ENCODE data around the gene RABGEF1. TPM values are rescaled to one million over a fixed set of nuclear protein-coding genes. Genes with fewer than 3 reads are reported as not detected.
"Not testable (repeated sequence)": the region's sequence is repeated elsewhere in the genome, so short reads cannot be mapped to it uniquely, and the experiment has no call there.

The RABGEF1 gene
- total RNA-seq, 5 donors from 2014 or later (not counting 1 experiment from before 2014, with no cell fraction given): 18.2 to 22.6 (median 20.9) TPM

DNA sequence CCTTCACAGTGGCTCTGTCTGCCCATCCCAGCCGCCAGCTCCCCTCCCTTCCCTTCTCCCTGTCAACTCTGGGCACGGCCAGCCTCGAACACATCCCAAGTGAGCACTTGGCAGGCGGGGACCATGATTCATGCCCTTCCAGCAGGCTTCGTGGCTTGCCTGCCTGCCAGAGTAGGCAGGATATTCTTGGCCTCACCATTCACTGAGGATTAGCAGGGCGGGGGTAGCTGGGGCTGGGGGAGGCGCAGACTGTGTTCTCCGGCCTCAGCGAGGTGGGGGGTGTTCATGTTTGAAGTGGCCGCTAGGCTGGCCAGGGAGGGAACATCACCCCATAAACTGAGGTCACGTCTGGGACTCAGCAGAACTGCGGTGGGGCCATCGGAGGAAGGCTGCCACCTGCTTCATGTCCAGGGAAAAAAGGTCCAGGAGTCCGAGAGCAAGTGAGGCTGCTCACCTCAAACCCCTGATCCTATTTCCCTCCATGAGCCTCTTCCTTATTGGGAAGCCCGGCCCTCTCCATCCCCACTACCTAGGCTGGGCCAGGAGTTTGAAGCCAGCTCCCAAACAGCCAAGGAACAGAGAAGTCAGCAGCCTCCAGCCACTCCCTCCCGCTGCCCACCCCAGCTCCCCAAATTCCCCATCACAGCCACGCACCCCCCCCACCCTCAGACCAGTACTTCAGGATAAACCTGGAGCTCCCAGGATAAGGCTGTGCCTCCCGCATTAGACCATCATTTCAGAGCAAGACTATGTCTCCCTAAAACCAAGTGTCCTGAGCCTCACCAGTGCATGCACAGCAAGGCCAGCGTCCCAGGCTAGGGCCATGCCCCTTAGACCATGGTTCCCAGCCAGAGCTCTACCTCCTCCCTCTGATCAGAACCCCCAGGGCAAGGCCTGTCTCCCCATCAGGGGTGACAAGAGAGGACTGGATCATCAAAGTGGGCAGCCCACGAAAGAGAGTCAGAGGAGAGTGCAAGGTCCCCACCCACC lies 42.8 kb upstream of the RABGEF1 start:
- no peaks in the 10 kb centered on the region for H3K27me3 ChIP-seq (replicated peaks in 1 of 2; ENCODE audit: control insufficient read depth in 2 of 2, extremely low read depth in 1 of 2, insufficient read depth in 2 of 2, low read length in 1 of 2)
- H3K36me3 ChIP-seq (ENCODE audit: control insufficient read depth in 2 of 2, extremely low read depth in 1 of 2, insufficient read depth in 1 of 2, low read length in 1 of 2): no peaks in the 10 kb centered on the region
- Mint-ChIP-seq H3K36me3 (peaks cover 6% of the 10 kb centered on the region), H3K9me3 (no peaks in the 10 kb centered on the region), H3K27ac (no peak overlapping the region), H3K27me3 (no peaks in the 10 kb centered on the region), H3K4me1 (no peaks in the 10 kb centered on the region), H3K4me3 (no peak overlapping the region)
- 83% methylated on average over 18 of the region's 20 CpGs for WGBS (ENCODE audit: insufficient coverage)
- ChIA-PET CTCF (no interaction called here), POLR2A (no interaction called here)
- H3K4me3 ChIP-seq (ENCODE audit: control insufficient read depth in 1 of 2, extremely low read depth in 1 of 2, low read length in 1 of 2): no peak overlapping the region
- H3K9me3 ChIP-seq: no peaks in the 10 kb centered on the region
- H3K27ac ChIP-seq (ENCODE audit: low read length): no peak overlapping the region
- DNase-seq: no peak
- peak in 1 of 4 experiments; percentile 9 for ATAC-seq (replicated peaks in 1 of 4)
- no peaks in the 10 kb centered on the region for H3K4me1 ChIP-seq (ENCODE audit: control insufficient read depth in 1 of 2, extremely low read depth in 1 of 2, insufficient read depth in 2 of 2, low read length in 2 of 2)

DNA sequence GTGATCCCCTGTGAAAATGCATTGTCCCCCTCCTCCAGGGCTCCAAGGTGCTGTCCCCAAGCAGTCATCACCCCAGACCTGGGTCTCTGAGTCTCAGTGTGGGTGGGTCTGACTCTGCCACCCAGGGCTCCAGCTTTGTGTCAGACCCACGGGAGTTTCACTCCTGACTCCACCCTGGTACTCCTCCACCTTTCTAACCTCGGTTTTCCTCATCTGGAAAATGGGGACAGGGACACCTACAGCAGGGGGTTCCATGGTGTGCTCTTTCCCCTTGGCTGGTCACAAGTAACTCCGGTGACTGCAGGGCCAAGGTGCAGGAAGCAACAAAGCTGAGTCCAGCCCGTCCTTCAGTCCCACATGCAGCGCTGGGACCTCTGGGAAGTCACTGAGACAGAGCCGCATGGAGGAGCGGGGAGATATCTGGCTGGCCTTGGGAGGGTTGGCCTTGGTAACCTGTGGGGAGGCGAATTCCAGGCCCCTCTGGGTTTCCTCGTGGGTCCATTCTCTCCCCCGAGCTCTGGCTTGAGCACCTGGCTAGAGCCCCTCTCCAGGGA lies 41.8 kb upstream of the RABGEF1 start:
- H3K9me3 ChIP-seq: no peaks in the 10 kb centered on the region
- H3K27me3 Mint-ChIP-seq: no peaks in the 10 kb centered on the region
- H3K36me3 Mint-ChIP-seq: peaks cover 9% of the 10 kb centered on the region
- POLR2A ChIA-PET: interaction anchor here in 1 of 2 donors (0.7 kb wide), 1 partner anchor 59 kb away, joined by 4 read pairs; no protein-coding TSS in a partner anchor
- H3K4me1 ChIP-seq (ENCODE audit: control insufficient read depth in 1 of 2, extremely low read depth in 1 of 2, insufficient read depth in 2 of 2, low read length in 2 of 2): no peaks in the 10 kb centered on the region
- ATAC-seq (replicated peaks in 1 of 4): peak in 1 of 4 experiments; percentile 16
- no peaks in the 10 kb centered on the region for H3K36me3 ChIP-seq (ENCODE audit: control insufficient read depth in 2 of 2, extremely low read depth in 1 of 2, insufficient read depth in 1 of 2, low read length in 1 of 2)
- no peak for DNase-seq
- CTCF ChIA-PET: no interaction called here
- H3K27ac ChIP-seq (ENCODE audit: low read length): no peak overlapping the region
- H3K4me3 ChIP-seq (ENCODE audit: control insufficient read depth in 1 of 2, extremely low read depth in 1 of 2, low read length in 1 of 2): no peak overlapping the region
- no peaks in the 10 kb centered on the region for H3K9me3 Mint-ChIP-seq
- H3K4me3 Mint-ChIP-seq: no peak overlapping the region
- WGBS (ENCODE audit: insufficient coverage): 81% methylated on average over 9 of the region's 10 CpGs
- H3K4me1 Mint-ChIP-seq: no peaks in the 10 kb centered on the region
- H3K27me3 ChIP-seq (replicated peaks in 1 of 2; ENCODE audit: control insufficient read depth in 2 of 2, extremely low read depth in 1 of 2, insufficient read depth in 2 of 2, low read length in 1 of 2): no peaks in the 10 kb centered on the region
- H3K27ac Mint-ChIP-seq: no peak overlapping the region

DNA sequence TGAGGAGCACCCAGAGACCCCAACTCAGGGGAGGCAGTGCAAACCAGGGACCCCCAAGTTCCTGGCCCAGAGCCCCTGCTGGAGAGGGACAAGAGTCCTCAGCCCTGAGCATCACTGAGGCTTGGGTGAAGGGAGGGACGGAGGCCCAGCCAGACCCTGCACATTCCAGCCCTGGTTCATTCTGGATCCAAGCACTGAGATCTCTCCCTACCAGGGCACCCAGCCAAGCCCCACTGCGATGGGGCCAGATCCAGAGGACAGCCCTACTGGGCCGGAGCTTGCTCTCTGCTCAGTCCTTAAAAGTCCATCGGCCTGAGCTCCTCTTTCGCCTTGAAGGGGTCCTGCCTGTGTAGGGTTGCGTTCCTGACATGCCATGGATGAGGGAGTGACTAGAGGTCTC lies 40.5 kb upstream of the RABGEF1 start:
- H3K27me3 Mint-ChIP-seq: no peaks in the 10 kb centered on the region
- Histone ChIP-seq H3K9me3 (no peaks in the 10 kb centered on the region), H3K36me3 (ENCODE audit: control insufficient read depth in 2 of 2, extremely low read depth in 1 of 2, insufficient read depth in 1 of 2, low read length in 1 of 2) (no peaks in the 10 kb centered on the region), H3K27me3 (replicated peaks in 1 of 2; ENCODE audit: control insufficient read depth in 2 of 2, extremely low read depth in 1 of 2, insufficient read depth in 2 of 2, low read length in 1 of 2) (no peaks in the 10 kb centered on the region), H3K4me3 (ENCODE audit: control insufficient read depth in 1 of 2, extremely low read depth in 1 of 2, low read length in 1 of 2) (no peak overlapping the region), H3K27ac (ENCODE audit: low read length) (no peak overlapping the region), H3K4me1 (ENCODE audit: control insufficient read depth in 1 of 2, extremely low read depth in 1 of 2, insufficient read depth in 2 of 2, low read length in 2 of 2) (no peaks in the 10 kb centered on the region)
- H3K4me3 Mint-ChIP-seq: no peak overlapping the region
- ChIA-PET CTCF (interaction anchor here in 1 of 2 donors (0.6 kb wide), 1 partner anchor 21 kb away, joined by 4 read pairs; no protein-coding TSS in a partner anchor), POLR2A (no interaction called here)
- no peaks in the 10 kb centered on the region for H3K9me3 Mint-ChIP-seq
- no peak overlapping the region for H3K27ac Mint-ChIP-seq
- 97% methylated on average over 6 of the region's 6 CpGs for WGBS (ENCODE audit: insufficient coverage)
- peaks cover 0 to 1% (median 0%) of the 10 kb centered on the region in 3 donors for H3K4me1 Mint-ChIP-seq
- ATAC-seq (replicated peaks in 1 of 4) (no peak), DNase-seq (no peak)
- H3K36me3 Mint-ChIP-seq: peaks cover 5% of the 10 kb centered on the region

DNA sequence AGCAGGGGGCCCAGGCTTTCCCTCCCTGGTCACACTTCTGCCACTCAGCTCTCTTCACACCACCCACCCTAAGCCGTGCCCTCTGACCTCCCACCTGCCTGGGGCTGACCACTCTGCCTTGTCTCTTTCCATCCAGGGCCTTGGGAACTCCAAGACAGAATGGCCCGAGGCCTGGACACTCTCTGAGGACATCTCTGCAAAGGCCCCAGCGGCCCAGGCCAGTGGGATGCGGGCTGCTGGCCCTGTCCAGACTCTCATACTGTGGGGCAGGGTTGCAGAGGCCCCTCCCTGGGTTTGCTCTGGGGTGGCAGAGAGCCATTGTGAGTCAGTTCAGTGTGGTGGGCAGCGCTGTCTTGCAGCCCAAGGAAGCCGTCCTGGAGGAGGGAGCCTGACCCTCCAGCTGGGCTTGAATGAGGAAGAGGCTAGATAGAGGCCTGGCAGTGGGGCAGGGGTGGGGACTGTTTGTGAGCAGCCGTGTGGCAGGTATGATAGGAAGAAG lies 39.9 kb upstream of the RABGEF1 start:
- Mint-ChIP-seq H3K27ac (no peak overlapping the region), H3K27me3 (no peaks in the 10 kb centered on the region), H3K9me3 (no peaks in the 10 kb centered on the region), H3K36me3 (peaks cover 5% of the 10 kb centered on the region), H3K4me1 (peaks cover 0 to 5% (median 1%) of the 10 kb centered on the region in 3 donors), H3K4me3 (no peak overlapping the region)
- Histone ChIP-seq H3K4me3 (ENCODE audit: control insufficient read depth in 1 of 2, extremely low read depth in 1 of 2, low read length in 1 of 2) (no peak overlapping the region), H3K27me3 (replicated peaks in 1 of 2; ENCODE audit: control insufficient read depth in 2 of 2, extremely low read depth in 1 of 2, insufficient read depth in 2 of 2, low read length in 1 of 2) (no peaks in the 10 kb centered on the region), H3K27ac (ENCODE audit: low read length) (no peak overlapping the region), H3K9me3 (no peaks in the 10 kb centered on the region), H3K4me1 (ENCODE audit: control insufficient read depth in 1 of 2, extremely low read depth in 1 of 2, insufficient read depth in 2 of 2, low read length in 2 of 2) (no peaks in the 10 kb centered on the region), H3K36me3 (ENCODE audit: control insufficient read depth in 2 of 2, extremely low read depth in 1 of 2, insufficient read depth in 1 of 2, low read length in 1 of 2) (no peaks in the 10 kb centered on the region)
- DNase-seq (no peak), ATAC-seq (replicated peaks in 1 of 4) (no peak)
- POLR2A ChIA-PET: no interaction called here
- CTCF ChIA-PET: no interaction called here
- 95% methylated on average over 7 of the region's 7 CpGs for WGBS (ENCODE audit: insufficient coverage)

DNA sequence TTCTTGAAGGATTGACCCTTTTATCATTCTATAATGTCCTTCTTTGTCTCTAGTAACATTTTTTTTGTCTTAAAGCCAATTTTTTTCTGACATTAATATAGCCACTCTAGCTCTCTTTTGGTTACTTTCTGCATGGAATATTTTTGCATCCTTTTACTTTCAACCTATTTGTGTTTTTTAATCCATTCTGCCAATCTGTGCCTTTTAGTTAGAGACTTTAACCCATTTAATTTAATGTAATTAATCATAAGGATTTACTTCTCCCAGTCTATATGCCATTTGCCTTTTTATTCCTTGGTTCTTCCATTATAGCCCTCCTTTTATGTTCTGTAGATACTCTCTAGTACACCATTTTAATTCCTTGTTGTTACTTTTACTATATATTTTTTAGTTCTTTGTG lies 32.7 kb upstream of the RABGEF1 start:
- DNase-seq (no peak), ATAC-seq (replicated peaks in 1 of 4) (no peak)
- peaks cover 0 to 6% (median 5%) of the 10 kb centered on the region in 3 donors for H3K9me3 Mint-ChIP-seq
- H3K36me3 Mint-ChIP-seq: peaks cover 25% of the 10 kb centered on the region
- no peak overlapping the region for H3K4me3 Mint-ChIP-seq
- H3K4me3 ChIP-seq (ENCODE audit: control insufficient read depth in 1 of 2, extremely low read depth in 1 of 2, low read length in 1 of 2): no peak overlapping the region
- POLR2A ChIA-PET: no interaction called here
- no peaks in the 10 kb centered on the region for H3K27me3 ChIP-seq (replicated peaks in 1 of 2; ENCODE audit: control insufficient read depth in 2 of 2, extremely low read depth in 1 of 2, insufficient read depth in 2 of 2, low read length in 1 of 2)
- H3K27ac ChIP-seq (ENCODE audit: low read length): no peak overlapping the region
- no peaks in the 10 kb centered on the region for H3K4me1 ChIP-seq (ENCODE audit: control insufficient read depth in 1 of 2, extremely low read depth in 1 of 2, insufficient read depth in 2 of 2, low read length in 2 of 2)
- no peak overlapping the region for H3K27ac Mint-ChIP-seq
- no peaks in the 10 kb centered on the region for H3K27me3 Mint-ChIP-seq
- peaks cover 0 to 2% of the 10 kb centered on the region in 2 donors for H3K36me3 ChIP-seq (ENCODE audit: control insufficient read depth in 2 of 2, extremely low read depth in 1 of 2, insufficient read depth in 1 of 2, low read length in 1 of 2)
- H3K9me3 ChIP-seq: no peaks in the 10 kb centered on the region
- peaks cover 0 to 5% (median 1%) of the 10 kb centered on the region in 3 donors for H3K4me1 Mint-ChIP-seq
- CTCF ChIA-PET: no interaction called here

DNA sequence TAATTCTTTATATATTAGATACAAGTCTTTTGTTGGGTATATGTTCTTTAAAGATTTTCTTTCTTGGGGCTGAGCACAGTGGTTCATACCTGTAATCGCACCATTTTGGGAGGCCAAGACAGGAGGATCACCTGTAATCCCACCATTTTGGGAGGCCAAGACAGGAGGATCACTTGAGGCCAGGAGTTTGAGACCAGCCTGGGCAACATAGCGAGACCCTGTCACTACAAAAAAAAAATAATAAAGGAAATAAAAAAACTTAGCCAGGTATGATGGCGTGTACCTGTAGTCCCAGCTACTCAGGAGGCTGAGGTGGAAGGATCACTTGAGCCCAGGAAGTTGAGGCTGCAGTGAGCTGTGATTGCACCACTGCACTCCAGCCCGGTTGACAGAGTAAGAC lies 29.8 kb upstream of the RABGEF1 start:
- not testable (repeated sequence) for H3K27me3 Mint-ChIP-seq
- WGBS (ENCODE audit: insufficient coverage): 100% methylated on average over 1 of the region's 4 CpGs

More for the DNA sequence above, 29.8 kb upstream of the RABGEF1 start:
- POLR2A ChIA-PET; H3K4me3 Mint-ChIP-seq; H3K4me1 ChIP-seq (ENCODE audit: control insufficient read depth in 1 of 2, extremely low read depth in 1 of 2, insufficient read depth in 2 of 2, low read length in 2 of 2); ATAC-seq (replicated peaks in 1 of 4); H3K4me1 Mint-ChIP-seq; H3K27ac Mint-ChIP-seq; H3K27ac ChIP-seq (ENCODE audit: low read length); DNase-seq; H3K4me3 ChIP-seq (ENCODE audit: control insufficient read depth in 1 of 2, extremely low read depth in 1 of 2, low read length in 1 of 2); H3K9me3 ChIP-seq; H3K36me3 ChIP-seq (ENCODE audit: control insufficient read depth in 2 of 2, extremely low read depth in 1 of 2, insufficient read depth in 1 of 2, low read length in 1 of 2); H3K27me3 ChIP-seq (replicated peaks in 1 of 2; ENCODE audit: control insufficient read depth in 2 of 2, extremely low read depth in 1 of 2, insufficient read depth in 2 of 2, low read length in 1 of 2): not testable (repeated sequence)
- CTCF ChIA-PET: interaction anchor here in 1 of 2 donors (0.7 kb wide), 1 partner anchor 21 kb away, joined by 7 read pairs; no protein-coding TSS in a partner anchor
- Mint-ChIP-seq H3K36me3 (peaks cover 44% of the 10 kb centered on the region), H3K9me3 (peaks cover 3 to 18% (median 14%) of the 10 kb centered on the region in 3 donors)

Data from T-cell (primary cell).